ENCODE results near the gene ALDH3B2. TPM values are rescaled to one million over a fixed set of nuclear protein-coding genes. Genes with fewer than 3 reads are reported as not detected.
"Not testable (repeated sequence)": the region's sequence is repeated elsewhere in the genome, so short reads cannot be mapped to it uniquely, and the experiment has no call there.

Gene ALDH3B2
- total RNA-seq, 4 donors from 2014 or later: 1.2 TPM; not detected in 3

DNA sequence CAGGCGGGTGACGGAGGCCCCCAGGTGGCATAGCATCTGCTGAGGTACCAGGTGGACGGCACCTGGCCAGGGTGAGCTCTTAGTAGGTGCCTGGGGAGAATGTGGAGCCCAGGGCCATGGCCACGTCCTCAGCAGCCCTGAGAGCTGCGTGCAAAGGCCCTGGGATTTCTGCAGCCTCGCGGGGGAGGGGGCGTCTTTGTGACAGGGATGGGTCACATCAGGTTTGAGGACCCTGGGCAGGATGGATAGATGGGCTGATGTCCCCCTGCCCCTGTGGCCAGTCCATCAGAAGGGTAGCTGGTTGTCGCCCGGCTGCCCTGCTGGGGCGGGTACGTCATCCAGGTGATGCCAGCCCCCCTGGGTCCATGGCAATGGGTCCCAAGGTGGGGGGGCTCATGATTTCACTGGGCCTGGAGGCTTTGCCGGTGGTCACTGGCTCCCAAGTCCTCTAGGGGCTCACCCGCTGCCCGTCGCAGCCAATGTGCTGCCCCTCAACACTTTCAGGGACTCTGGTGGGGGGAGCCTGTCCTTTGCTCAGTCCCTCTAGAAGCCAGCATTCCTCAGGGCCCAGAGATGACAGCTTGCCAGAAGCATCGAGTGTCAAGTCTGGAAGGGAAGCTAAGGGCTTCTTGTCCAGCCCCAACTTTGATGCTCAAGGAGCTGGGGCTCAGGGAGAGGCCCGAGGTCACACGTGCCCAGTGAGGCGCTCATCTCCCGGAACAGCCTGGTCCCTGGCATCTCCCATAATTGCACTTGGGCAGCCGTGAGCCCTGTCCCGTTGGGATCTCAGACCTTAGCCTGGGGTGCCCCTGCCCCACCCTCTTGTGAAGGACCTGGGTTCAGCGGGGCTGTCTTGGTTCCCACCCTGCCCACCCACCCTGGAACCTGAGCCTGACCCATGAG is 35.6 kb downstream of the ALDH3B2 start:
- H3K9me3 ChIP-seq: no peaks in the 10 kb centered on the region
- TF ChIP-seq, protein P1, sequence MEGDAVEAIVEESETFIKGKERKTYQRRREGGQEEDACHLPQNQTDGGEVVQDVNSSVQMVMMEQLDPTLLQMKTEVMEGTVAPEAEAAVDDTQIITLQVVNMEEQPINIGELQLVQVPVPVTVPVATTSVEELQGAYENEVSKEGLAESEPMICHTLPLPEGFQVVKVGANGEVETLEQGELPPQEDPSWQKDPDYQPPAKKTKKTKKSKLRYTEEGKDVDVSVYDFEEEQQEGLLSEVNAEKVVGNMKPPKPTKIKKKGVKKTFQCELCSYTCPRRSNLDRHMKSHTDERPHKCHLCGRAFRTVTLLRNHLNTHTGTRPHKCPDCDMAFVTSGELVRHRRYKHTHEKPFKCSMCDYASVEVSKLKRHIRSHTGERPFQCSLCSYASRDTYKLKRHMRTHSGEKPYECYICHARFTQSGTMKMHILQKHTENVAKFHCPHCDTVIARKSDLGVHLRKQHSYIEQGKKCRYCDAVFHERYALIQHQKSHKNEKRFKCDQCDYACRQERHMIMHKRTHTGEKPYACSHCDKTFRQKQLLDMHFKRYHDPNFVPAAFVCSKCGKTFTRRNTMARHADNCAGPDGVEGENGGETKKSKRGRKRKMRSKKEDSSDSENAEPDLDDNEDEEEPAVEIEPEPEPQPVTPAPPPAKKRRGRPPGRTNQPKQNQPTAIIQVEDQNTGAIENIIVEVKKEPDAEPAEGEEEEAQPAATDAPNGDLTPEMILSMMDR (IDR thresholded peaks at IDR 0.05): no peak
- TF ChIP-seq POLR2A (IDR thresholded peaks at IDR 0.05): no peak
- no peak overlapping the region for H3K27ac ChIP-seq
- intact Hi-C loops (cut with DNase I; ENCODE audit: low total_unique reads): no loop called here
- H3K36me3 ChIP-seq: no peaks in the 10 kb centered on the region
- DNase-seq: no peak
- no peaks in the 10 kb centered on the region for H3K4me1 ChIP-seq
- H3K4me3 ChIP-seq: no peak overlapping the region
- no peaks in the 10 kb centered on the region for H3K27me3 ChIP-seq

DNA sequence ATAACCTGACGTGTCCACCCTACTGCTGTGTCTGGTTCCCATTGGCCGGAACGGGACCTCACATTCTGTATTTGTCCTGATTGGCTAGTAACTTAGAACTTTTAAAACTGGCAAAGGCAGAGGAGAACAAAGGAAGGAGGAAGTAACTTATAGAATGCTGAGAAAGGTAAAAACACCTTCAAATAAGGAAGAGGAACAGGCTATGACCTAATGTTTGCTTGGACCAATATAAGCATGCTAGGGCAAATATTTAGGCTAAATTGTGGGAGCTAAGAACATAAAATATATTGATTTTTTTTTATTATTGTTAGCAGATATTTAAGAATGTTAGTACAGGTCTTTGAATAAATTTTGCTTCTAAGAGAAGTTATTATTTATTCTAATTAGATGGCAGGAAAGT is 37.0 kb downstream of the ALDH3B2 start:
- H3K27me3 ChIP-seq; H3K9me3 ChIP-seq; H3K4me3 ChIP-seq; H3K36me3 ChIP-seq; H3K27ac ChIP-seq; DNase-seq; intact Hi-C loops (cut with DNase I; ENCODE audit: low total_unique reads); H3K4me1 ChIP-seq: not testable (repeated sequence)

GRCh38 chr11:67636962-67637361 is 37.5 kb downstream of the ALDH3B2 start:
- intact Hi-C loops (cut with DNase I; ENCODE audit: low total_unique reads): no loop called here
- H3K27me3 ChIP-seq: no peaks in the 10 kb centered on the region
- no peaks in the 10 kb centered on the region for H3K9me3 ChIP-seq
- DNase-seq: no peak
- no peaks in the 10 kb centered on the region for H3K36me3 ChIP-seq
- no peak overlapping the region for H3K27ac ChIP-seq
- TF ChIP-seq, protein P1 (IDR thresholded peaks at IDR 0.05): no peak
- no peak for TF ChIP-seq POLR2A (IDR thresholded peaks at IDR 0.05)
- H3K4me1 ChIP-seq: no peaks in the 10 kb centered on the region
- H3K4me3 ChIP-seq: no peak overlapping the region

- intact Hi-C loops (cut with DNase I; ENCODE audit: low total_unique reads): no loop called here
- Histone ChIP-seq H3K36me3 (no peaks in the 10 kb centered on the region), H3K27me3 (no peaks in the 10 kb centered on the region), H3K27ac (no peak overlapping the region), H3K4me3 (no peak overlapping the region), H3K4me1 (peaks cover 0 to 5% of the 10 kb centered on the region in 2 donors), H3K9me3 (no peaks in the 10 kb centered on the region)
- DNase-seq: no peak
- no peak for TF ChIP-seq POLR2A (IDR thresholded peaks at IDR 0.05)
- TF ChIP-seq, protein P1 (IDR thresholded peaks at IDR 0.05): no peak
These were observed 39.2 kb downstream of the ALDH3B2 start for GRCh38 chr11:67635231-67635521.

- Histone ChIP-seq H3K4me1 (peaks cover 0 to 5% of the 10 kb centered on the region in 2 donors), H3K27me3 (no peaks in the 10 kb centered on the region), H3K4me3 (no peak overlapping the region), H3K27ac (no peak overlapping the region), H3K9me3 (no peaks in the 10 kb centered on the region), H3K36me3 (no peaks in the 10 kb centered on the region)
- no peak for DNase-seq
- TF ChIP-seq POLR2A (IDR thresholded peaks at IDR 0.05): no peak
- intact Hi-C loops (cut with DNase I; ENCODE audit: low total_unique reads): no loop called here
These were observed 39.8 kb downstream of the ALDH3B2 start for GRCh38 chr11:67634366-67635230.

Data from uterus (tissue), 4 donors.